WI38 (cell line): ENCODE data around the gene OSTN.
"Not testable (repeated sequence)": the region's sequence is repeated elsewhere in the genome, so short reads cannot be mapped to it uniquely, and the experiment has no call there.

Experiments
- H3K4me3 ChIP-seq: 2 replicates; pipeline ENCODE4 v1.5.1; 2011; ENCODE audit warnings: low read depth, mild to moderate bottlenecking, control low read depth, low read length
- TF ChIP-seq, protein P1 (sequence below): IDR thresholded peaks from 2 replicates; pipeline ENCODE4 v1.5.1; 2012; ENCODE audit warnings: low read depth, mild to moderate bottlenecking, control low read depth, low read length

OSTN gene

DNA sequence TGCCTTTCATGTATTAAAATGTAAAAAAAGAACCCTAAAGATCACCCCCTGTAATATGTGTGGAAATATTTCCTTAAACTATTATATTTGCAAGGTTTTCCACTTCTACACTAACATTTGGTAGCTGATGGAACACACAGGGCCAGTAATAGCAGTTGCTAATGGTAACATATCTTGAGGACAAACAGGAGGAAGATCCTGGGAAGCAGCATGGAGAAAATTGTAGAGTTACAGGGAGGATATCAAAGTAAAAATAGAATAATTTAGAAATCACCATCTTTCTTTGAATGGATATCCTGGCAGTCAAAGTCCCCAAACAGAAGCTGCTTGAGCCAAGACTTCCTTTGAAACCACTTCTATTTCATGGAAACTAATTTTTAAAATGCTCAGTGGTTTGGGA lies 29.5 kb upstream of the OSTN start:
- TF ChIP-seq, protein P1, sequence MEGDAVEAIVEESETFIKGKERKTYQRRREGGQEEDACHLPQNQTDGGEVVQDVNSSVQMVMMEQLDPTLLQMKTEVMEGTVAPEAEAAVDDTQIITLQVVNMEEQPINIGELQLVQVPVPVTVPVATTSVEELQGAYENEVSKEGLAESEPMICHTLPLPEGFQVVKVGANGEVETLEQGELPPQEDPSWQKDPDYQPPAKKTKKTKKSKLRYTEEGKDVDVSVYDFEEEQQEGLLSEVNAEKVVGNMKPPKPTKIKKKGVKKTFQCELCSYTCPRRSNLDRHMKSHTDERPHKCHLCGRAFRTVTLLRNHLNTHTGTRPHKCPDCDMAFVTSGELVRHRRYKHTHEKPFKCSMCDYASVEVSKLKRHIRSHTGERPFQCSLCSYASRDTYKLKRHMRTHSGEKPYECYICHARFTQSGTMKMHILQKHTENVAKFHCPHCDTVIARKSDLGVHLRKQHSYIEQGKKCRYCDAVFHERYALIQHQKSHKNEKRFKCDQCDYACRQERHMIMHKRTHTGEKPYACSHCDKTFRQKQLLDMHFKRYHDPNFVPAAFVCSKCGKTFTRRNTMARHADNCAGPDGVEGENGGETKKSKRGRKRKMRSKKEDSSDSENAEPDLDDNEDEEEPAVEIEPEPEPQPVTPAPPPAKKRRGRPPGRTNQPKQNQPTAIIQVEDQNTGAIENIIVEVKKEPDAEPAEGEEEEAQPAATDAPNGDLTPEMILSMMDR = no peak
- H3K4me3 ChIP-seq = no peak overlapping the region

DNA sequence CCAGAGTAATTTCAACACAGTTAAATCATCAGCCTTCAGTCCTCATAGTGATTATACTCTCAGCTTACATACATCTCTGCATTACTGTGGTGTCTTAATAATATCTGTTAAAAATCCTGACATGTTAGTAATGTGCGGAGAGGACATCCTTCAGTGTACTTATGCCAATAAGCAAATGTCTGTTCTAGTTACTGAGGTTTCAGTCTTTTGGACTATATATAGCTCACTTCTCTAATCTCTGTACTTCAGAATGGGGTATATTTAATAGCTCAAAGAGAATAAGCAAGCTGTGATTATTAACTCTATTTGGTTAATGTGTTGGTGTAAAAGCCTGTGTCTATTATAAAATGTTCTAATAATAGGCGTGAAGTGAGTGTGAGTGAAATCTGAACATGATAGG lies 28.9 kb upstream of the OSTN start:
- TF ChIP-seq, protein P1 = no peak
- no peak overlapping the region for H3K4me3 ChIP-seq

GRCh38 chr3:191175102-191175501 lies 23.9 kb upstream of the OSTN start:
- TF ChIP-seq, protein P1 = no peak
- H3K4me3 ChIP-seq = no peak overlapping the region

- no peak overlapping the region for H3K4me3 ChIP-seq
- TF ChIP-seq, protein P1 = no peak
Measured at GRCh38 chr3:191176038-191176785, 22.8 kb upstream of the OSTN start.

DNA sequence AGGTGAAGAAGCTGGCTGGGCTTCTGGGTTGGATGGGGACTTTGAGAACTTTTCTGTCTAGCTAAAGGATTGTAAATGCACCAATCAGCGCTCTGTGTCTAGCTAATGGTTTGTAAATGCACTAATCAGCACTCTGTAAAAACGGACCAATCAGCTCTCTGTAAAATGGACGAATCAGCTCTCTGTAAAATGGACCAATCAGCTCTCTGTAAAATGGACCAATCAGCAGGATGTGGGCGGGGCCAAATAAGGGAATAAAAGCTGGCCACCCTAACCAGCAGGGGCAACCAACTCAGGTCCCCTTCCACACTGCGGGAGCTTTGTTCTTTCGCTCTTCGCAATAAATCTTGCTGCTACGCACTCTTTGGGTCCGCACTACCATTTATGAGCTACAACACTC lies 13.7 kb upstream of the OSTN start:
- not testable (repeated sequence) for H3K4me3 ChIP-seq

DNA sequence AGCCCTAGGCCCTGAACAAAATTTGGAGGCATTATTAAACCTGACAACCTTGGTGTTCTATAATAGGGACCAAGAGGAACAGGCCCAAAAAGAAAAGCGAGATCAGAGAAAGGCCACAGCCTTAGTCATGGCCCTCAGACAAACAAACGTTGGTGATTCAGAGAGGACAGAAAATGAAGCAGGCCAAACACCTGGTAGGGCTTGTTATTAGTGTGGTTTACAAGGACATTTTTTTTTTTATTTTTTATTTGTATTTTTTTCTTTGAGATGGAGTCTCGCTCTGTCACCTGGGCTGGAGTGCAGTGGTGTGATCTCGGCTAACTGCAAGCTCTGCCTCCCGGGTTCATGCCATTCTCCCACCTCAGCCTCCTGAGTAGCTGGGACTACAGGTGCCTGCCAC lies 10.8 kb upstream of the OSTN start:
- H3K4me3 ChIP-seq = not testable (repeated sequence)

- not testable (repeated sequence) for H3K4me3 ChIP-seq
Measured at GRCh38 chr3:191192270-191192669, 6.8 kb upstream of the OSTN start.

DNA sequence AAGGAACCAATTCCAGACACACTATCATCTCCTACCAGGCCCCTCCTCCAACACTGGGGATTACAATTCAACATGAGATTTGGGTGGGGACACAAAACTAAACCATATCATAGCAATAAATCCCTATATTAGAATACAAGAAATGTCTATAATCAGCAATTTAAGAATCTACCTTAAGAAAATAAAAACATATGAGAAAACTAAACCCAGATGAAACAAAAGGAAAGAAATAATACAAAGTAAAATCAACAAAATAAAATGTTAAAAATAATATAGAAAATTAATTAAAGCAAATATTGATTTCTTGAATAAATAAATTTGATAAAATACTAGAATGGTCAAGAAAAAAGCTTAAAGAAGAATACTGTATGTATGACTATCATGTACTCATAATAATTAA lies 6.1 kb upstream of the OSTN start:
- TF ChIP-seq, protein P1 = no peak
- no peak overlapping the region for H3K4me3 ChIP-seq

DNA sequence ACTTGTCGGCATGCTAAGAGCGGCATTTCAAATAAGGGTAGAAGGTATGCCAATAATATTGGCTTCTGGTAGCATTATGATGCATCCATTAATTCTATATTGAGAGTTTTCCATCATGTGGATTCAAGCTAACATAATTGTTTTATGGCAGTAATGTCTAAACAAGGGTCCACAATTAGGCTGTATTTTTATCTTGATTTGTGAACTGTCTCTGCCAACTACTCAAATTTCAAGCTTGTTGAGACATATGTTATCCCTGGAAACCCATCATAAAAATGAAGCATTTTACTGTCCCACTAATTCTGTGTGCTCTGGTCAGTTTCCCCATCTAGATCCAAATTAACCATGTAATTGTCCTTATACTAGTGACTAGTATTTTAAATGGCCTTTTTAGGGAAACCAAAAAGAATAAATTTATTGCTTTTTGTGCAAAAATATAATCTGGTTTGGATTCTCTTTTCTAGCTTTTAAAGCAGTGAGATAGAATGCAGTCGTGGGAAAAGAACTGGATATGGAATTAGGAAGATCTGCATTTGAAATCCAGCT lies 1.2 kb upstream of the OSTN start:
- TF ChIP-seq, protein P1 = no peak
- no peak overlapping the region for H3K4me3 ChIP-seq
